Spleen (tissue), 7 donors: ENCODE results near the gene PDE6H.

ENCODE experiments used
- POLR2A ChIP-seq, 3 donors: fragments of 450-650 bp; IDR thresholded peaks; one replicate each; pipeline ENCODE4 v1.5.1; 2017; ENCODE audit warnings: antibody characterized with exemption in 3 of 3, mild to moderate bottlenecking in 1 of 3
- POLR2AphosphoS5 ChIP-seq, 3 donors: sonication (generic); formaldehyde crosslinking; IDR thresholded peaks; one replicate each; pipeline ENCODE4 v1.5.1; 2017; ENCODE audit warnings: antibody characterized with exemption in 3 of 3
- TF ChIP-seq, protein P1 (sequence below), 11 experiments: fragments of 200-600 bp in 7 of 11; fragments of 450-650 bp in 4 of 11; sonication (generic) in 4 of 11; IDR thresholded peaks in 8 of 11; conservative IDR thresholded peaks in 3 of 11; 1 replicate in 7 of 11; 2 replicates in 4 of 11; pipeline versions ENCODE4 v1.4.0 to v1.8.0; 2016 to 2021; ENCODE audit warnings: antibody characterized with exemption in 11 of 11, inconsistent platforms in 4 of 11, mild to moderate bottlenecking in 1 of 11
- donor health status: DM: no; HTN: no; CAD: no; lungs with moderate emphysema.
- donor health status: DM: no; HTN: no; CAD: no.
- donor health status: DM: no; HTN: no; CAD: no.

GRCh38 chr12:14982562-14982961, 9.7 kb downstream of the PDE6H start:
- TF ChIP-seq, protein P1, sequence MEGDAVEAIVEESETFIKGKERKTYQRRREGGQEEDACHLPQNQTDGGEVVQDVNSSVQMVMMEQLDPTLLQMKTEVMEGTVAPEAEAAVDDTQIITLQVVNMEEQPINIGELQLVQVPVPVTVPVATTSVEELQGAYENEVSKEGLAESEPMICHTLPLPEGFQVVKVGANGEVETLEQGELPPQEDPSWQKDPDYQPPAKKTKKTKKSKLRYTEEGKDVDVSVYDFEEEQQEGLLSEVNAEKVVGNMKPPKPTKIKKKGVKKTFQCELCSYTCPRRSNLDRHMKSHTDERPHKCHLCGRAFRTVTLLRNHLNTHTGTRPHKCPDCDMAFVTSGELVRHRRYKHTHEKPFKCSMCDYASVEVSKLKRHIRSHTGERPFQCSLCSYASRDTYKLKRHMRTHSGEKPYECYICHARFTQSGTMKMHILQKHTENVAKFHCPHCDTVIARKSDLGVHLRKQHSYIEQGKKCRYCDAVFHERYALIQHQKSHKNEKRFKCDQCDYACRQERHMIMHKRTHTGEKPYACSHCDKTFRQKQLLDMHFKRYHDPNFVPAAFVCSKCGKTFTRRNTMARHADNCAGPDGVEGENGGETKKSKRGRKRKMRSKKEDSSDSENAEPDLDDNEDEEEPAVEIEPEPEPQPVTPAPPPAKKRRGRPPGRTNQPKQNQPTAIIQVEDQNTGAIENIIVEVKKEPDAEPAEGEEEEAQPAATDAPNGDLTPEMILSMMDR (IDR thresholded peaks at IDR 0.05 in 8 of 11, conservative IDR thresholded peaks at IDR 0.05 in 3 of 11), result no peak
- TF ChIP-seq POLR2A (IDR thresholded peaks at IDR 0.05), result no peak
- no peak for TF ChIP-seq POLR2AphosphoS5 (IDR thresholded peaks at IDR 0.05)
